HCT116 (cell line): ENCODE data around the gene CACNA1S. TPM values are rescaled to one million over a fixed set of nuclear protein-coding genes. Genes with fewer than 3 reads are reported as not detected.

Experiments used
- ATAC-seq: fragments of 200-7000 bp; cut with Tn5 transposase; 2 replicates; pipeline ENCODE4 v1.9.1; 2020; ENCODE audit warnings: mild to moderate bottlenecking, moderate library complexity
- BruUV-seq: library from RNA; stranded (reverse); fragments of 400-500 nt; replicated peaks from 2 replicates; lab custom pipeline; 2021; lab: Mats Ljungman, UMichigan
- CTCF ChIA-PET: fragments of 300-600 bp; sonication (Branson Sonifier 250); formaldehyde crosslinking; loops from one replicate; lab custom pipeline; 2021; ENCODE audit warnings: antibody characterized with exemption; lab: Charles Lee
- POLR2A ChIA-PET: fragments of 300-600, 350-600 bp; sonication (Branson Sonifier 250); formaldehyde crosslinking; loops from one replicate; lab custom pipeline; 2021; ENCODE audit warnings: antibody characterized with exemption; lab: Charles Lee
- RAD21 ChIA-PET, 2 experiments: fragments of 300-600 bp; sonication (Branson Sonifier 250); formaldehyde crosslinking; loops; one replicate each; lab custom pipeline; 2023; ENCODE audit warnings: low total read pairs in 2 of 2; ENCODE audit not compliant: uncharacterized antibody in 2 of 2, unreplicated experiment in 2 of 2, low non-redundant PET in 1 of 2; lab: Charles Lee
- DNase-seq: peaks from one replicate; pipeline ENCODE4 v3.0.0-alpha.2; 2010; ENCODE audit warnings: low read depth, low spot score
- H2AFZ ChIP-seq: fragments of 200-600 bp; shearing (Covaris generic), sonication (generic); 2 replicates; pipeline ENCODE4 v1.6.1; 2017; ENCODE audit warnings: low read depth, mixed run types, mixed read lengths, antibody characterized with exemption, low read length; ENCODE audit not compliant: poor library complexity, severe bottlenecking
- H3K27ac ChIP-seq: 2 replicates; pipeline ENCODE4 v1.5.1; 2012; ENCODE audit warnings: low read depth, low read length
- H3K27me3 ChIP-seq: fragments of 200-600 bp; sonication (generic); 2 replicates; pipeline ENCODE4 v1.6.1; 2016; ENCODE audit warnings: mixed run types, low read length, mixed read lengths; ENCODE audit not compliant: insufficient read depth
- H3K36me3 ChIP-seq, 2 experiments: fragments of 200-500 bp in 1 of 2; fragments of 200-600 bp in 1 of 2; sonication (Bioruptor generic) in 1 of 2; sonication (generic) in 1 of 2; 2 replicates each; pipeline versions ENCODE4 v1.5.1 to v1.6.1; 2014 to 2016; ENCODE audit warnings: low read length in 2 of 2, inconsistent platforms in 1 of 2, mixed read lengths in 1 of 2, mixed run types in 1 of 2; ENCODE audit not compliant: insufficient read depth in 2 of 2, control insufficient read depth in 1 of 2
- H3K4me1 ChIP-seq, 2 experiments: fragments of 200-600 bp in 1 of 2; sonication (generic) in 1 of 2; 2 replicates each; pipeline versions ENCODE4 v1.5.1 to v1.6.1; 2012 to 2017; ENCODE audit warnings: low read length in 2 of 2, inconsistent platforms in 1 of 2, mild to moderate bottlenecking in 1 of 2, mixed read lengths in 1 of 2, mixed run types in 1 of 2, moderate library complexity in 1 of 2; ENCODE audit not compliant: insufficient read depth in 2 of 2, control insufficient read depth in 1 of 2
- H3K4me2 ChIP-seq: fragments of 200-600 bp; sonication (generic); 2 replicates; pipeline ENCODE4 v1.6.1; 2017; ENCODE audit warnings: mixed run types, low read length, mixed read lengths
- H3K4me3 ChIP-seq, 2 experiments: fragments of 200-600 bp in 1 of 2; sonication (generic) in 1 of 2; replicated peaks in 1 of 2; 2 replicates each; pipeline ENCODE4 v1.5.1; 2011 to 2016; ENCODE audit warnings: low read length in 2 of 2, control low read depth in 1 of 2, low read depth in 1 of 2, mild to moderate bottlenecking in 1 of 2, mixed read lengths in 1 of 2, mixed run types in 1 of 2
- H3K79me2 ChIP-seq: fragments of 200-600 bp; sonication (generic); 2 replicates; pipeline ENCODE4 v1.6.1; 2017; ENCODE audit warnings: mild to moderate bottlenecking, mixed run types, low read length, moderate library complexity, mixed read lengths; ENCODE audit not compliant: insufficient read depth
- H3K9ac ChIP-seq: fragments of 200-600 bp; sonication (generic); 2 replicates; pipeline ENCODE4 v1.6.1; 2016; ENCODE audit warnings: low read length, mixed read lengths
- H3K9me2 ChIP-seq: fragments of 200-600 bp; sonication (generic), shearing (Covaris generic); 2 replicates; pipeline ENCODE4 v1.6.1; 2017; ENCODE audit warnings: mixed run types, mild to moderate bottlenecking, moderate library complexity; ENCODE audit not compliant: insufficient read depth
- H3K9me3 ChIP-seq, 2 experiments: fragments of 200-500 bp in 1 of 2; fragments of 200-600 bp in 1 of 2; sonication (Bioruptor generic) in 1 of 2; sonication (generic) in 1 of 2; 2 replicates each; pipeline ENCODE4 v1.6.1; 2014 to 2017; ENCODE audit warnings: low read length in 2 of 2, mixed read lengths in 2 of 2, inconsistent platforms in 1 of 2, low read depth in 1 of 2, mild to moderate bottlenecking in 1 of 2, mixed run types in 1 of 2, moderate library complexity in 1 of 2; ENCODE audit not compliant: control insufficient read depth in 1 of 2, insufficient read depth in 1 of 2
- H4K20me1 ChIP-seq: fragments of 200-600 bp; sonication (generic), shearing (Covaris generic); 2 replicates; pipeline ENCODE4 v1.6.1; 2017; ENCODE audit warnings: mixed run types, mild to moderate bottlenecking, moderate library complexity; ENCODE audit not compliant: insufficient read depth
- CBX3 ChIP-seq: IDR thresholded peaks from 2 replicates; pipeline ENCODE4 v1.6.1; 2012; ENCODE audit warnings: low read depth
- EGR1 ChIP-seq: IDR thresholded peaks from 2 replicates; pipeline ENCODE4 v1.6.1; 2012; ENCODE audit warnings: low read depth
- EZH2 ChIP-seq: fragments of 200-600 bp; sonication (generic); IDR thresholded peaks from 2 replicates; pipeline ENCODE4 v1.6.1; 2017; ENCODE audit warnings: antibody characterized with exemption, mixed run types
- FOSL1 ChIP-seq: IDR thresholded peaks from 2 replicates; pipeline ENCODE4 v1.6.1; 2012; ENCODE audit warnings: low read depth
- JUND ChIP-seq: IDR thresholded peaks from 2 replicates; pipeline ENCODE4 v1.6.1; 2012
- POLR2AphosphoS5 ChIP-seq: IDR thresholded peaks from 2 replicates; pipeline ENCODE4 v1.6.1; 2011; ENCODE audit warnings: mild to moderate bottlenecking, low read depth, low read length, moderate library complexity
- SIN3A ChIP-seq: IDR thresholded peaks from 2 replicates; pipeline ENCODE4 v1.6.1; 2012; ENCODE audit warnings: low read depth
- SP1 ChIP-seq: IDR thresholded peaks from 2 replicates; pipeline ENCODE4 v1.6.1; 2012; ENCODE audit warnings: low read depth
- SRF ChIP-seq: IDR thresholded peaks from 2 replicates; pipeline ENCODE4 v1.6.1; 2012; ENCODE audit warnings: low read depth
- TCF7L2 ChIP-seq: IDR thresholded peaks from 2 replicates; pipeline ENCODE4 v1.7.0; 2011; ENCODE audit warnings: borderline replicate concordance, inconsistent platforms; ENCODE audit not compliant: insufficient read depth, insufficient read length; ENCODE audit errors: extremely low read depth
- YY1 ChIP-seq: IDR thresholded peaks from 2 replicates; pipeline ENCODE4 v1.6.1; 2011; ENCODE audit warnings: low read length, low read depth, moderate library complexity, mild to moderate bottlenecking; ENCODE audit not compliant: insufficient replicate concordance; ENCODE audit errors: extremely low read depth
- ZNF274 ChIP-seq: fragments of 200-500 bp; sonication (Bioruptor generic); IDR thresholded peaks from 2 replicates; pipeline ENCODE4 v1.6.1; 2014; ENCODE audit warnings: mild to moderate bottlenecking, low read depth, low read length, inconsistent platforms
- intact Hi-C: fragments of 100-400 bp; cut with micrococcal nuclease; formaldehyde crosslinking; loops from 2 replicates; pipeline ENCODE4 v1.10.0; 2022
- total RNA-seq: library from RNA; stranded (reverse); gene quantifications from one replicate; pipeline ENCODE4 v1.2.1, GENCODE V29; 2021; ENCODE audit not compliant: unreplicated experiment
- TF ChIP-seq, protein P1 (sequence below): IDR thresholded peaks from 2 replicates; pipeline ENCODE4 v1.6.1; 2012
- TF ChIP-seq, protein P2 (sequence below): IDR thresholded peaks from 2 replicates; pipeline ENCODE4 v1.6.1; 2012; ENCODE audit warnings: low read depth
- TF ChIP-seq, protein P3 (sequence below): IDR thresholded peaks from 2 replicates; pipeline ENCODE4 v1.6.1; 2011; ENCODE audit warnings: mild to moderate bottlenecking, low read length, moderate library complexity; ENCODE audit not compliant: insufficient replicate concordance; ENCODE audit errors: extremely low read depth

CACNA1S gene
- total RNA-seq, 1 experiment from 2014 or later = not detected

DNA sequence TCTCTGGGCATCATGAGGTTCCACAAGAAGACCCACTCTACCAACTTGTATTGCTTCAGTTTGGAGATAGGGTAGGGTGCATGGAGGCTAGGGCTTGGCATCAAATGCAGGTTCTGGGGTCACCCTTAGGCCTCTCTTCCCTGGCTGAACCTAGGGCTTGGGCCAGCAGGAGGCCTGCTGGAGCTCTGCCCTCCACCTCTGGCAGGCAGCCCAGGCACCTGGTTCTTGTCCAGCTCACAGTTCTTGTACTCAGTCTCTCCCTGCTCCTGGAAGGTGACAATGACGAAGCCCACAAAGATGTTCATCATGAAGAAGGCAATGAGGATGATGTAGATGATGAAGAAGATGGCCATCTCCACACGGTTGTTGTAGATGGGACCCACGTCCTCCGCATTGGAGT is 51.2 kb downstream of the CACNA1S start:
- Histone ChIP-seq H3K4me2 (no peak overlapping the region), H3K9me3 (no peaks in the 10 kb centered on the region), H2AFZ (no peak overlapping the region), H3K79me2 (no peaks in the 10 kb centered on the region), H3K4me3 (no peak overlapping the region), H3K27ac (no peak overlapping the region), H3K9ac (no peak overlapping the region), H3K9me2 (no peaks in the 10 kb centered on the region), H3K4me1 (no peaks in the 10 kb centered on the region), H3K36me3 (no peaks in the 10 kb centered on the region), H4K20me1 (no peaks in the 10 kb centered on the region), H3K27me3 (0 out of 2 replicates have a peak, but pooled peaks cover 5% of the 10 kb centered on the region)
- DNase-seq (no peak), ATAC-seq (no peak)
- POLR2A ChIA-PET = no interaction called here
- no TSS peak for BruUV-seq
- intact Hi-C loops = no loop called here
- CTCF ChIA-PET = no interaction called here
- TF ChIP-seq YY1 (no peak), TCF7L2 (no peak), SP1 (no peak), CBX3 (no peak), JUND (no peak), ZNF274 (no peak), FOSL1 (no peak), EGR1 (no peak), EZH2 (no peak), SRF (no peak), POLR2AphosphoS5 (no peak), SIN3A (no peak)
- TF ChIP-seq, protein P1, sequence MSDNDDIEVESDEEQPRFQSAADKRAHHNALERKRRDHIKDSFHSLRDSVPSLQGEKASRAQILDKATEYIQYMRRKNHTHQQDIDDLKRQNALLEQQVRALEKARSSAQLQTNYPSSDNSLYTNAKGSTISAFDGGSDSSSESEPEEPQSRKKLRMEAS = no peak
- TF ChIP-seq, protein P2, sequence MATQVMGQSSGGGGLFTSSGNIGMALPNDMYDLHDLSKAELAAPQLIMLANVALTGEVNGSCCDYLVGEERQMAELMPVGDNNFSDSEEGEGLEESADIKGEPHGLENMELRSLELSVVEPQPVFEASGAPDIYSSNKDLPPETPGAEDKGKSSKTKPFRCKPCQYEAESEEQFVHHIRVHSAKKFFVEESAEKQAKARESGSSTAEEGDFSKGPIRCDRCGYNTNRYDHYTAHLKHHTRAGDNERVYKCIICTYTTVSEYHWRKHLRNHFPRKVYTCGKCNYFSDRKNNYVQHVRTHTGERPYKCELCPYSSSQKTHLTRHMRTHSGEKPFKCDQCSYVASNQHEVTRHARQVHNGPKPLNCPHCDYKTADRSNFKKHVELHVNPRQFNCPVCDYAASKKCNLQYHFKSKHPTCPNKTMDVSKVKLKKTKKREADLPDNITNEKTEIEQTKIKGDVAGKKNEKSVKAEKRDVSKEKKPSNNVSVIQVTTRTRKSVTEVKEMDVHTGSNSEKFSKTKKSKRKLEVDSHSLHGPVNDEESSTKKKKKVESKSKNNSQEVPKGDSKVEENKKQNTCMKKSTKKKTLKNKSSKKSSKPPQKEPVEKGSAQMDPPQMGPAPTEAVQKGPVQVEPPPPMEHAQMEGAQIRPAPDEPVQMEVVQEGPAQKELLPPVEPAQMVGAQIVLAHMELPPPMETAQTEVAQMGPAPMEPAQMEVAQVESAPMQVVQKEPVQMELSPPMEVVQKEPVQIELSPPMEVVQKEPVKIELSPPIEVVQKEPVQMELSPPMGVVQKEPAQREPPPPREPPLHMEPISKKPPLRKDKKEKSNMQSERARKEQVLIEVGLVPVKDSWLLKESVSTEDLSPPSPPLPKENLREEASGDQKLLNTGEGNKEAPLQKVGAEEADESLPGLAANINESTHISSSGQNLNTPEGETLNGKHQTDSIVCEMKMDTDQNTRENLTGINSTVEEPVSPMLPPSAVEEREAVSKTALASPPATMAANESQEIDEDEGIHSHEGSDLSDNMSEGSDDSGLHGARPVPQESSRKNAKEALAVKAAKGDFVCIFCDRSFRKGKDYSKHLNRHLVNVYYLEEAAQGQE = no peak
- TF ChIP-seq, protein P3, sequence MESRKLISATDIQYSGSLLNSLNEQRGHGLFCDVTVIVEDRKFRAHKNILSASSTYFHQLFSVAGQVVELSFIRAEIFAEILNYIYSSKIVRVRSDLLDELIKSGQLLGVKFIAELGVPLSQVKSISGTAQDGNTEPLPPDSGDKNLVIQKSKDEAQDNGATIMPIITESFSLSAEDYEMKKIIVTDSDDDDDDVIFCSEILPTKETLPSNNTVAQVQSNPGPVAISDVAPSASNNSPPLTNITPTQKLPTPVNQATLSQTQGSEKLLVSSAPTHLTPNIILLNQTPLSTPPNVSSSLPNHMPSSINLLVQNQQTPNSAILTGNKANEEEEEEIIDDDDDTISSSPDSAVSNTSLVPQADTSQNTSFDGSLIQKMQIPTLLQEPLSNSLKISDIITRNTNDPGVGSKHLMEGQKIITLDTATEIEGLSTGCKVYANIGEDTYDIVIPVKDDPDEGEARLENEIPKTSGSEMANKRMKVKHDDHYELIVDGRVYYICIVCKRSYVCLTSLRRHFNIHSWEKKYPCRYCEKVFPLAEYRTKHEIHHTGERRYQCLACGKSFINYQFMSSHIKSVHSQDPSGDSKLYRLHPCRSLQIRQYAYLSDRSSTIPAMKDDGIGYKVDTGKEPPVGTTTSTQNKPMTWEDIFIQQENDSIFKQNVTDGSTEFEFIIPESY = no peak
- RAD21 ChIA-PET = no interaction called here
